HepG2 (cell line): Measurements from ENCODE around the gene MPIG6B. TPM values are rescaled to one million over a fixed set of nuclear protein-coding genes. Genes with fewer than 3 reads are reported as not detected.

Experiments used
- ATAC-seq: fragments of 200-7000 bp; cut with Tn5 transposase; 3 replicates; pipeline ENCODE4 v1.9.1; 2020; ENCODE audit warnings: mild to moderate bottlenecking, moderate library complexity
- BruUV-seq: library from RNA; stranded (reverse); fragments of 400-500 nt; replicated peaks from 2 replicates; lab custom pipeline; 2021; lab: Mats Ljungman, UMichigan
- CTCF ChIA-PET: fragments of 300-600 bp; formaldehyde crosslinking; extraction: SDS; loops from one replicate; lab custom pipeline; 2021; ENCODE audit warnings: low total read pairs, inconsistent platforms, low intra/inter-chr PET ratio; lab: Yijun Ruan, JAX
- POLR2A ChIA-PET: fragments of 350-600 bp; sonication (Branson Sonifier 250); formaldehyde crosslinking; loops from one replicate; lab custom pipeline; 2020; ENCODE audit warnings: antibody characterized with exemption, inconsistent platforms; lab: Yijun Ruan, JAX
- DNase-seq: peaks from one replicate; pipeline ENCODE4 v3.0.0-alpha.2; 2015; ENCODE audit warnings: low spot score
- FAIRE-seq: peaks from 3 replicates; lab custom pipeline; 2011; peaks lifted over from hg19 to GRCh38; lab: Jason Lieb, UNC
- H2AFZ ChIP-seq: one replicate; pipeline ENCODE4 v1.6.1; 2011; ENCODE audit warnings: low read length, inconsistent platforms
- H3K27ac ChIP-seq: fragments of 300-600 bp; 3 replicates; pipeline ENCODE4 v1.8.0; 2011; ENCODE audit warnings: mixed run types, mild to moderate bottlenecking, mixed read lengths, low read length, inconsistent platforms; ENCODE audit not compliant: insufficient read depth; ENCODE audit errors: extremely low read length
- H3K27me3 ChIP-seq, 2 experiments: fragments of 200-600 bp in 1 of 2; 2 replicates in 1 of 2; 3 replicates in 1 of 2; pipeline versions ENCODE4 v1.6.0 to v1.8.0; 2011; ENCODE audit warnings: low read length in 2 of 2, mild to moderate bottlenecking in 2 of 2, moderate library complexity in 2 of 2, inconsistent platforms in 1 of 2; ENCODE audit not compliant: insufficient read depth in 2 of 2, control insufficient read depth in 1 of 2
- H3K36me3 ChIP-seq, 2 experiments: fragments of 200-600 bp in 1 of 2; replicated peaks in 1 of 2; 2 replicates in 1 of 2; 3 replicates in 1 of 2; pipeline versions ENCODE4 v1.5.1 to v1.8.0; 2011; ENCODE audit warnings: low read length in 2 of 2, inconsistent platforms in 1 of 2; ENCODE audit not compliant: insufficient read depth in 2 of 2, control insufficient read depth in 1 of 2
- H3K4me1 ChIP-seq: 2 replicates; pipeline ENCODE4 v1.5.1; 2012; ENCODE audit warnings: low read length, inconsistent platforms; ENCODE audit not compliant: insufficient read depth
- H3K4me2 ChIP-seq: 2 replicates; pipeline ENCODE4 v1.6.0; 2011; ENCODE audit warnings: low read depth, low read length, inconsistent platforms
- H3K4me3 ChIP-seq, 3 experiments: fragments of 200-600 bp in 1 of 3; sonication (generic), shearing (Covaris generic) in 1 of 3; replicated peaks in 1 of 3; 2 replicates each; pipeline ENCODE4 v1.5.1; 2011 to 2016; ENCODE audit warnings: low read length in 3 of 3, inconsistent platforms in 2 of 3, low read depth in 2 of 3, mild to moderate bottlenecking in 2 of 3, control low read depth in 1 of 3, mixed read lengths in 1 of 3; ENCODE audit not compliant: insufficient read depth in 1 of 3
- H3K79me2 ChIP-seq: one replicate; pipeline ENCODE4 v1.6.1; 2011; ENCODE audit warnings: low read length, inconsistent platforms; ENCODE audit not compliant: insufficient read depth
- H3K9ac ChIP-seq: 2 replicates; pipeline ENCODE4 v1.6.0; 2011; ENCODE audit warnings: mild to moderate bottlenecking, low read depth, low read length, inconsistent platforms; ENCODE audit not compliant: insufficient read depth
- H3K9me3 ChIP-seq: 2 replicates; pipeline ENCODE4 v1.5.1; 2012; ENCODE audit warnings: mild to moderate bottlenecking, low read length
- H4K20me1 ChIP-seq: 2 replicates; pipeline ENCODE4 v1.6.0; 2011; ENCODE audit warnings: inconsistent platforms, mild to moderate bottlenecking, low read length, moderate library complexity; ENCODE audit not compliant: insufficient read depth
- IKZF4 ChIP-seq: sonication (generic); formaldehyde crosslinking; IDR thresholded peaks from 2 replicates; pipeline ENCODE4 v1.5.1; 2020; ENCODE audit warnings: borderline replicate concordance, mild to moderate bottlenecking, low read depth, missing genetic modification reagents; ENCODE audit errors: not compliant biosample characterization
- ISX ChIP-seq: sonication (generic); formaldehyde crosslinking; conservative IDR thresholded peaks from 2 replicates; pipeline ENCODE4 v1.5.0; 2020; ENCODE audit warnings: missing genetic modification reagents
- KDM5A ChIP-seq: fragments of 200-600 bp; sonication (generic); IDR thresholded peaks from 2 replicates; pipeline ENCODE4 v1.7.0; 2018; ENCODE audit warnings: antibody characterized with exemption, mild to moderate bottlenecking, low read length, borderline replicate concordance
- MTA1 ChIP-seq: sonication (generic); formaldehyde crosslinking; IDR thresholded peaks from 2 replicates; pipeline ENCODE4 v1.4.0; 2020; ENCODE audit warnings: missing genetic modification reagents, mild to moderate bottlenecking, borderline replicate concordance
- MYNN ChIP-seq: sonication (generic); formaldehyde crosslinking; IDR thresholded peaks from 2 replicates; pipeline ENCODE4 v1.4.0; 2020; ENCODE audit warnings: mild to moderate bottlenecking, low read depth, missing genetic modification reagents
- PAWR ChIP-seq: sonication (generic); formaldehyde crosslinking; IDR thresholded peaks from 2 replicates; pipeline ENCODE4 v1.4.0; 2020; ENCODE audit warnings: missing genetic modification reagents, mild to moderate bottlenecking, borderline replicate concordance
- STAT5B ChIP-seq: sonication (generic); formaldehyde crosslinking; IDR thresholded peaks from 2 replicates; pipeline ENCODE4 v1.4.0; 2020; ENCODE audit warnings: missing genetic modification reagents
- TRIM24 ChIP-seq: sonication (generic); formaldehyde crosslinking; IDR thresholded peaks from 2 replicates; pipeline ENCODE4 v1.8.0; 2022; ENCODE audit warnings: mild to moderate bottlenecking, missing genetic modification reagents
- ZNF143 ChIP-seq: sonication (generic); formaldehyde crosslinking; IDR thresholded peaks from 2 replicates; pipeline ENCODE4 v1.4.0; 2020; ENCODE audit warnings: missing genetic modification reagents
- ZNF432 ChIP-seq: sonication (generic); formaldehyde crosslinking; IDR thresholded peaks from 2 replicates; pipeline ENCODE4 v1.5.0; 2020; ENCODE audit warnings: missing genetic modification reagents, mild to moderate bottlenecking, borderline replicate concordance
- ZNF75D ChIP-seq: sonication (generic); formaldehyde crosslinking; IDR thresholded peaks from 2 replicates; pipeline ENCODE4 v1.8.1; 2023; ENCODE audit warnings: missing genetic modification reagents, mild to moderate bottlenecking, borderline replicate concordance
- WGBS: methylation state at CpG from one replicate; pipeline ENCODE4 v1.1.6; 2017; ENCODE audit warnings: low lambda C conversion rate; 5-methylcytosine and 5-hydroxymethylcytosine counted together
- in situ Hi-C: cut with HindIII; loops from 2 replicates; pipeline ENCODE4 v1.10.0; 2017; ENCODE audit warnings: low pct_unique_long_range_greater_than_20kb; ENCODE audit not compliant: extremely low pct_ligation_motif_present
- intact Hi-C: fragments of 100-400 bp; cut with micrococcal nuclease; formaldehyde crosslinking; loops from one replicate; pipeline ENCODE4 v1.10.0; 2022; ENCODE audit not compliant: unreplicated experiment
- polyA plus RNA-seq, 8 experiments: library from polyadenylated mRNA; depleted of rRNA in 3 of 8; stranded (reverse) in 7 of 8; unstranded in 1 of 8; fragments of >200 nt; fragmentation: Illumina TruSeq in 4 of 8; extraction: Trizol in 4 of 8; gene quantifications; 2 replicates each; pipeline versions ENCODE4 v1.2.1 to v1.2.3, GENCODE V29; 2011 to 2016; ENCODE audit warnings: low read depth in 4 of 8, missing spikeins in 1 of 8, mixed read lengths in 1 of 8; ENCODE audit not compliant: insufficient read depth in 1 of 8
- total RNA-seq, 5 experiments: library from RNA; depleted of rRNA; stranded (reverse); fragments of >200 nt; fragmentation: Illumina TruSeq; extraction: Trizol; gene quantifications; 2 replicates each; pipeline ENCODE4 v1.2.3, GENCODE V29; 2016; ENCODE audit warnings: low read depth in 1 of 5
- TF ChIP-seq, protein P1 (sequence below): sonication (generic); formaldehyde crosslinking; IDR thresholded peaks from 2 replicates; pipeline ENCODE4 v1.8.0; 2022; ENCODE audit warnings: missing genetic modification reagents, mild to moderate bottlenecking, borderline replicate concordance
- TF ChIP-seq, protein P2 (sequence below): sonication (generic); formaldehyde crosslinking; IDR thresholded peaks from 2 replicates; pipeline ENCODE4 v1.5.0; 2020; ENCODE audit warnings: missing genetic modification reagents
- TF ChIP-seq, protein P3 (sequence below): sonication (generic); formaldehyde crosslinking; IDR thresholded peaks from 2 replicates; pipeline ENCODE4 v1.5.0; 2020; ENCODE audit warnings: mild to moderate bottlenecking, missing genetic modification reagents
- TF ChIP-seq, protein P4 (sequence below): sonication (generic); formaldehyde crosslinking; IDR thresholded peaks from 2 replicates; pipeline ENCODE4 v1.4.0; 2020; ENCODE audit warnings: missing genetic modification reagents

The MPIG6B gene
- total and polyA plus RNA-seq, 2 of the 13 experiments (the other 11 are each of a cell fraction or from before 2014, with no cell fraction given), result not detected

DNA sequence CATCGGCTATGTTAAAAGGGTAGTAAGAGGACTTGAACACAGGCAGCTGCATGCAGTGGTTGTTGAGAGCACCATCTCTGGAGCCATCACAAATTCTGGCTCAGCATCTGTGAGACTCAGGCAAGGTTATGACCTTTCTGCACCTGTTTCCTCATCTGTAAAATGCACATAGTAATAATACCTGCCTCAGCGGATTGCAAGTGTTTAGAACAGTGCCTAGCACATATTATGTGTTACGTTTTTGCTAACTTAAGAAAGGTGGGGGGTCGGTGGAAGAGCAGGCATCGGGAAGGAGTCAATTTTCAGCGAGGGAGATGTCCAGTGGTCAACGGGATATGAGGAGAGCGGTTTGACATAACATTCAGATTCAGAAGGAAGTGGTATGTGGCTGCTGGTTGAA, 45.2 kb upstream of the MPIG6B start (continued):
- TF ChIP-seq, protein P1, sequence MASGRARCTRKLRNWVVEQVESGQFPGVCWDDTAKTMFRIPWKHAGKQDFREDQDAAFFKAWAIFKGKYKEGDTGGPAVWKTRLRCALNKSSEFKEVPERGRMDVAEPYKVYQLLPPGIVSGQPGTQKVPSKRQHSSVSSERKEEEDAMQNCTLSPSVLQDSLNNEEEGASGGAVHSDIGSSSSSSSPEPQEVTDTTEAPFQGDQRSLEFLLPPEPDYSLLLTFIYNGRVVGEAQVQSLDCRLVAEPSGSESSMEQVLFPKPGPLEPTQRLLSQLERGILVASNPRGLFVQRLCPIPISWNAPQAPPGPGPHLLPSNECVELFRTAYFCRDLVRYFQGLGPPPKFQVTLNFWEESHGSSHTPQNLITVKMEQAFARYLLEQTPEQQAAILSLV, result no peak
- TF ChIP-seq, all 625 proteins: peak for 0

DNA sequence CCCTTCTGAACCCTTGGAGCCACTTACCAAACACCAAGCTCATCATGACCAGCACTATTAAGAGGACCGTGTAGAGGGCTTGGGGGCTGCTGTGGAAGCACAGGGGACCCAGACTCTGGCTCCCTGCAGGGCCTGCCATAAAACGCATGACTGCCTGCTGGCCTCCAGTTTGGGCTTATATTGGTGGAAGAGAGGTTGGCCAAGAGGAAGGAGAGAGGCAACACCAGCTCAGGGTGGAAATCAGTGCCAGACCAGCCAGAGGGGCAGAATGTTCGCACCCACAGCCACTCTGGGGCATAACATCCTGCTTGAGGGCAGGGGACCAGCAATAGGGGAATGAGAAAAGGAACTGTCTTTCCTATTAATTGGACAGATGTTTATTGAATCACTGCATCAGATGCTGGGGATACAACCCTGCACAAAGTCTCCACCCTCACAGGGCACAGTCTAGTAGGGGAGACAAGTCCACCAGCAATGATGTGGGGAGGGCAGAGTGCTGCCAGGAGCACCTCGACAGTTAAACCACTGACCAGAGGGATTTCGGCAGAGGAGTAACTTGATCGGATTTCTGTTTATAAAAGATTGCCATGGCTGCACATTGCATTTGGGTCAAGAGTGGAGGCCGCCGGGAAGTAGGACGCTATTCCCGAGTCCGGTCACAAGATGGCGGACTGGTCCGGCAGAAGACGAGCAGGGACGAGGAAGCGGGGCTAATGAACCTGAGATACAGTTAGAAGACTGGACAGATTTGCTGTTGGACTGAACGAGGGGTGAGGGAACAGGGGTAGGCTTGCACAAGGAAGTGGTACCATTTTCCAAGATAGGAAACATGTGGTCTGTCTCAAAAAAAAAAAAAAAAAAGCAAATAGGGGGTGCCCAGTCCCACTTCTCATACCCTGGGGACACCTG, 42.7 kb upstream of the MPIG6B start, which contains the start of gene LY6G5C:
Gene LY6G5C, minus strand, starts transcription at position 842 of the 909 bp plus-strand sequence. Its CDS starts 694 bp downstream, at position 148.
- Histone ChIP-seq H3K36me3 (no peaks in the 10 kb centered on the region), H3K27me3 (no peaks in the 10 kb centered on the region), H3K79me2 (no peaks in the 10 kb centered on the region), H2AFZ (no peak within 1 kb of the TSS), H3K4me1 (peaks cover 26% of the 10 kb centered on the region), H3K9me3 (no peaks in the 10 kb centered on the region), H3K27ac (no peak within 1 kb of the TSS), H3K4me2 (peak within 1 kb of the TSS; percentile 63), H3K9ac (peak within 1 kb of the TSS; percentile 29; the same call in 1 of the 2 replicates), H3K4me3 (peak within 1 kb of the TSS in 1 of 3 experiments; percentile 22; a peak in 1 of 6 replicates), H4K20me1 (no peaks in the 10 kb centered on the region)
- WGBS, result 12% methylated on average over 17 of the region's 17 CpGs
- BruUV-seq, result no TSS peak
- FAIRE-seq, result peak; percentile 92
- ATAC-seq, result peak; percentile 67
- in situ Hi-C loops, result loop anchor here (5.0 kb wide), 1 partner anchor 87 kb away; no protein-coding TSS in a partner anchor
- CTCF ChIA-PET, result interaction anchor here (0.7 to 3.9 kb wide), 8 partner anchors 9 to 437 kb away, joined by 3 to 30 read pairs (median 3); partner anchors contain the start of gene DDAH2
- peak; percentile 72 for DNase-seq
- intact Hi-C loops, result loop anchor here (1.0 to 5.0 kb wide), 5 partner anchors 22 to 150 kb away; partner anchors contain the start of genes ABHD16A and LY6G6D
- POLR2A ChIA-PET, result interaction anchor here (0.6 to 1.9 kb wide), 6 partner anchors 9 to 169 kb away, joined by 3 to 5 read pairs (median 4); partner anchors contain the start of genes ABHD16A and HSPA1B
- TF ChIP-seq, protein P2, sequence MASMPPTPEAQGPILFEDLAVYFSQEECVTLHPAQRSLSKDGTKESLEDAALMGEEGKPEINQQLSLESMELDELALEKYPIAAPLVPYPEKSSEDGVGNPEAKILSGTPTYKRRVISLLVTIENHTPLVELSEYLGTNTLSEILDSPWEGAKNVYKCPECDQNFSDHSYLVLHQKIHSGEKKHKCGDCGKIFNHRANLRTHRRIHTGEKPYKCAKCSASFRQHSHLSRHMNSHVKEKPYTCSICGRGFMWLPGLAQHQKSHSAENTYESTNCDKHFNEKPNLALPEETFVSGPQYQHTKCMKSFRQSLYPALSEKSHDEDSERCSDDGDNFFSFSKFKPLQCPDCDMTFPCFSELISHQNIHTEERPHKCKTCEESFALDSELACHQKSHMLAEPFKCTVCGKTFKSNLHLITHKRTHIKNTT (CRISPR knock-in tag), result no peak
- TF ChIP-seq TRIM24 (CRISPR knock-in tag), result no peak
- no peak for TF ChIP-seq PAWR (CRISPR knock-in tag)
- no peak for TF ChIP-seq MYNN (CRISPR knock-in tag)
- no peak for TF ChIP-seq IKZF4 (CRISPR knock-in tag)
- no peak for TF ChIP-seq MTA1 (CRISPR knock-in tag)
- no peak; the same call in 1 of the 2 replicates for TF ChIP-seq ZNF143 (CRISPR knock-in tag)
- TF ChIP-seq, protein P3, sequence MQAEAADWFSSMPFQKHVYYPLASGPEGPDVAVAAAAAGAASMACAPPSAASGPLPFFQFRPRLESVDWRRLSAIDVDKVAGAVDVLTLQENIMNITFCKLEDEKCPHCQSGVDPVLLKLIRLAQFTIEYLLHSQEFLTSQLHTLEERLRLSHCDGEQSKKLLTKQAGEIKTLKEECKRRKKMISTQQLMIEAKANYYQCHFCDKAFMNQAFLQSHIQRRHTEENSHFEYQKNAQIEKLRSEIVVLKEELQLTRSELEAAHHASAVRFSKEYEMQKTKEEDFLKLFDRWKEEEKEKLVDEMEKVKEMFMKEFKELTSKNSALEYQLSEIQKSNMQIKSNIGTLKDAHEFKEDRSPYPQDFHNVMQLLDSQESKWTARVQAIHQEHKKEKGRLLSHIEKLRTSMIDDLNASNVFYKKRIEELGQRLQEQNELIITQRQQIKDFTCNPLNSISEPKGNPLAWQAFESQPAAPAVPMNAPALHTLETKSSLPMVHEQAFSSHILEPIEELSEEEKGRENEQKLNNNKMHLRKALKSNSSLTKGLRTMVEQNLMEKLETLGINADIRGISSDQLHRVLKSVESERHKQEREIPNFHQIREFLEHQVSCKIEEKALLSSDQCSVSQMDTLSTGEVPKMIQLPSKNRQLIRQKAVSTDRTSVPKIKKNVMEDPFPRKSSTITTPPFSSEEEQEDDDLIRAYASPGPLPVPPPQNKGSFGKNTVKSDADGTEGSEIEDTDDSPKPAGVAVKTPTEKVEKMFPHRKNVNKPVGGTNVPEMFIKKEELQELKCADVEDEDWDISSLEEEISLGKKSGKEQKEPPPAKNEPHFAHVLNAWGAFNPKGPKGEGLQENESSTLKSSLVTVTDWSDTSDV (CRISPR knock-in tag), result no peak
- TF ChIP-seq, protein P4, sequence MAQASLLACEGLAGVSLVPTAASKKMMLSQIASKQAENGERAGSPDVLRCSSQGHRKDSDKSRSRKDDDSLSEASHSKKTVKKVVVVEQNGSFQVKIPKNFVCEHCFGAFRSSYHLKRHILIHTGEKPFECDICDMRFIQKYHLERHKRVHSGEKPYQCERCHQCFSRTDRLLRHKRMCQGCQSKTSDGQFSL, result no peak
- TF ChIP-seq STAT5B (CRISPR knock-in tag), result no peak
- TF ChIP-seq ZNF75D, result no peak
- no peak for TF ChIP-seq ISX
- TF ChIP-seq KDM5A, result no peak
- no peak for TF ChIP-seq ZNF432 (CRISPR knock-in tag)
